Activated CD8-positive, alpha-beta T cell treated with anti-CD3 and anti-CD28 coated beads, Interleukin-2, amount 10 ng/mL, durations not matched to agents 7 days and 5 days (primary cell): ENCODE results near the gene PLEKHN1. TPM values are rescaled to one million over a fixed set of nuclear protein-coding genes. Genes with fewer than 3 reads are reported as not detected.
A peak's percentile ranks its signal among the peaks of the same experiment; 100 is the strongest.

ENCODE experiments used
- ATAC-seq: fragments of 150-1000 bp; cut with Tn5 transposase; one replicate; pipeline ENCODE4 v1.10.0; 2021; ENCODE audit warnings: moderate library complexity
- CTCF ChIA-PET: fragments of 350-600 bp; sonication (Branson Sonifier 250); formaldehyde crosslinking; loops from one replicate; lab custom pipeline; 2021; ENCODE audit warnings: antibody characterized with exemption; lab: Charles Lee
- POLR2A ChIA-PET: fragments of 350-600 bp; sonication (Branson Sonifier 250); formaldehyde crosslinking; loops from one replicate; lab custom pipeline; 2021; ENCODE audit warnings: antibody characterized with exemption; lab: Charles Lee
- DNase-seq: peaks from one replicate; pipeline ENCODE4 v3.0.0-alpha.2; 2020
- H3K27ac Mint-ChIP-seq: one replicate; pipeline ENCODE4 v1.8.0; 2021; ENCODE audit warnings: mild to moderate bottlenecking, mixed read lengths
- H3K27me3 Mint-ChIP-seq: one replicate; pipeline ENCODE4 v1.8.0; 2021; ENCODE audit warnings: low read depth, mixed read lengths
- H3K36me3 Mint-ChIP-seq: one replicate; pipeline ENCODE4 v1.8.0; 2021; ENCODE audit warnings: low read depth, mixed read lengths
- H3K4me1 Mint-ChIP-seq: one replicate; pipeline ENCODE4 v1.8.0; 2021; ENCODE audit warnings: low read depth, mixed read lengths
- H3K4me3 Mint-ChIP-seq: one replicate; pipeline ENCODE4 v1.8.0; 2021; ENCODE audit warnings: mild to moderate bottlenecking, mixed read lengths
- H3K9me3 Mint-ChIP-seq: one replicate; pipeline ENCODE4 v1.8.0; 2022; ENCODE audit warnings: mixed read lengths; ENCODE audit not compliant: insufficient read depth
- total RNA-seq, 2 experiments: library from RNA; stranded (reverse); gene quantifications; one replicate each; pipeline ENCODE4 v1.2.3, GENCODE V29; 2021

PLEKHN1 gene
- total RNA-seq, 2 experiments from 2014 or later: 1.7 to 2.2 TPM

DNA sequence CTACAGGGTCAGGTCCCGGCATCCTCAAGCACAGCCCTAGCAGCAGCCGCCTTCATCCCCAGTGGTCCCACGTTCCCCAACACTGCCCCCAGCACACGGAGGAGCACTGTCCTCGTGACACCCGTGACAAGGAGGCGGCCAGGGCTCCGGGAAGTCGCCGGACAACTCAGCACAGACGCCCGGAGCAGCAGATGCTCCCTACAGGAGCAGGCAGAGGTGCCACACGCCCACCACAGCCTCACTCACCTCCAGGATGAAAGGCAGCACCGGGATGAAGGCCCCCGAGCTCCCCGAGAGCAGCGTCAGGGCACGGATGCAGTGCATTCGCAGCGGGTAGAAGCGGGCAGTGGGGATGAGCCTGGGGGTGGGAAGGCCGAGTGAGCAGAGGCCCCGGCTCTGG lies 15.4 kb upstream of the PLEKHN1 start:
- Mint-ChIP-seq H3K9me3 (no peaks in the 10 kb centered on the region), H3K4me1 (no peaks in the 10 kb centered on the region), H3K27me3 (no peaks in the 10 kb centered on the region), H3K36me3 (peaks cover 50% of the 10 kb centered on the region), H3K4me3 (no peak overlapping the region), H3K27ac (no peak overlapping the region)
- DNase-seq (no peak), ATAC-seq (no peak)
- POLR2A ChIA-PET: no interaction called here
- CTCF ChIA-PET: no interaction called here

DNA sequence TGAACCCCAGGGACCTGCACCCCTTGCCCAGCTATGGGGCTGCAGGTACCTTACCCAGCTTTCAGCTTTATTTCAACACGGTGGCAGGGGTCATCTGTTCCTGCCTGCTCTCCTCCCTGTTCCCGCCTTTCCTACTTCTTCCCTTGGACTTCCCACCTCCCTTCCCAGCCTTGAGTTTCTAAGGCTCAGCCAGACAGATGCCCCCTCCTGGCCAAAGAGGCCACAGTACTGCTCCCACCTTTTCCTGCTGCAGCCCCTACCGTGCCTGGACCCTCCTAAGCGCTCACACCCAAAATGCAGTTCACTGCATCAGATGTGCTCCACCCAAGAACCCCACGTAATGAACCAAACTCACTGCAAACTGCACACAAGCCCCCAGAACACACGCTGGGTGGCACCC lies 14.9 kb upstream of the PLEKHN1 start:
- H3K4me3 Mint-ChIP-seq: no peak overlapping the region
- no peaks in the 10 kb centered on the region for H3K4me1 Mint-ChIP-seq
- POLR2A ChIA-PET: no interaction called here
- H3K36me3 Mint-ChIP-seq: peaks cover 51% of the 10 kb centered on the region
- no peak for DNase-seq
- CTCF ChIA-PET: no interaction called here
- H3K9me3 Mint-ChIP-seq: no peaks in the 10 kb centered on the region
- ATAC-seq: no peak
- H3K27ac Mint-ChIP-seq: no peak overlapping the region
- H3K27me3 Mint-ChIP-seq: no peaks in the 10 kb centered on the region

DNA sequence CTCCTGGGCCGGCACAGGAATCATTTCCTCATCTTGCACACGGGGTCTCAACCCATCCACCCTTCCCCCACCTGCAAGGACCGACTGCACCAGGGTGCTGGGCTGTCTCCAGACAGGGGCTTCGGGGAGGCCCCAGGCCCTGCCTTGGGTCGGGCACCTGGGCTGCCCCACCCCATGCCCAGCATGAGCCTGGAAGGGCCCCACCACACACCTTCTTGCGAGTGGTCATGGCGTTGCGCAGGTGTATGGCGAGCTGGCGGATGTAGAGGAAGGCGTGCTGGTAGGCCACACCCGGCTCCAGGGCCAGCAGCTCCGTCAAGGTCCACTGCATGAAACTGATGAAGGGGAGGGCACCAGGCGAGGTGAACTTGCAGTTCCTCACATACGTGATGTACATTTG lies 14.1 kb upstream of the PLEKHN1 start:
- no peak for ATAC-seq
- CTCF ChIA-PET: interaction anchor here (1.1 kb wide), 1 partner anchor 48 kb away, joined by 3 read pairs; no protein-coding TSS in a partner anchor
- POLR2A ChIA-PET: no interaction called here
- H3K4me1 Mint-ChIP-seq: peaks cover 3% of the 10 kb centered on the region
- H3K27ac Mint-ChIP-seq: no peak overlapping the region
- H3K27me3 Mint-ChIP-seq: no peaks in the 10 kb centered on the region
- H3K36me3 Mint-ChIP-seq: peaks cover 52% of the 10 kb centered on the region
- H3K4me3 Mint-ChIP-seq: no peak overlapping the region
- no peaks in the 10 kb centered on the region for H3K9me3 Mint-ChIP-seq
- DNase-seq: no peak

DNA sequence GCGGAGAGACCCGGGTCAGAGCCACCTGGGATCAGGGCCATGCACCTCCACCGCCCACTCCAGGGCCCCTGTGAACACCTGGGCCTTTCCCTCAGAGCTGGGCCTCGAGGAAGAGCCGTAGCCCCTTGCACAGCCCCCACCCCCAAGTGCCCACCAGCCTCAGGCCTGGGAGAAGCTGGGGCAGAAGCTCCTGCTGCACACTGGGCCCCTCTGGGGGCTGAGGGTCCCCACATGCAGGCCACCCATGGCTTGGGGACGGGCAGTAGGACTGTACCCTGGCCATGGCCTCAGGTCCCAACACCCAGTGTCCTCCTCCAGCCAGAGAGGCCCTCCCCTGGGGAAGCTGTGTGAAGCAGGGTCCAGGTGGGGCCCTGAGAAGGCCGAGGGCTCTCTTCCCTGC lies 13.7 kb upstream of the PLEKHN1 start:
- Mint-ChIP-seq H3K4me3 (no peak overlapping the region), H3K9me3 (no peaks in the 10 kb centered on the region), H3K36me3 (peaks cover 51% of the 10 kb centered on the region), H3K27ac (no peak overlapping the region), H3K4me1 (peaks cover 7% of the 10 kb centered on the region), H3K27me3 (no peaks in the 10 kb centered on the region)
- POLR2A ChIA-PET: no interaction called here
- DNase-seq: no peak
- ATAC-seq: no peak
- CTCF ChIA-PET: interaction anchor here (1.1 kb wide), 1 partner anchor 48 kb away, joined by 3 read pairs; no protein-coding TSS in a partner anchor

DNA sequence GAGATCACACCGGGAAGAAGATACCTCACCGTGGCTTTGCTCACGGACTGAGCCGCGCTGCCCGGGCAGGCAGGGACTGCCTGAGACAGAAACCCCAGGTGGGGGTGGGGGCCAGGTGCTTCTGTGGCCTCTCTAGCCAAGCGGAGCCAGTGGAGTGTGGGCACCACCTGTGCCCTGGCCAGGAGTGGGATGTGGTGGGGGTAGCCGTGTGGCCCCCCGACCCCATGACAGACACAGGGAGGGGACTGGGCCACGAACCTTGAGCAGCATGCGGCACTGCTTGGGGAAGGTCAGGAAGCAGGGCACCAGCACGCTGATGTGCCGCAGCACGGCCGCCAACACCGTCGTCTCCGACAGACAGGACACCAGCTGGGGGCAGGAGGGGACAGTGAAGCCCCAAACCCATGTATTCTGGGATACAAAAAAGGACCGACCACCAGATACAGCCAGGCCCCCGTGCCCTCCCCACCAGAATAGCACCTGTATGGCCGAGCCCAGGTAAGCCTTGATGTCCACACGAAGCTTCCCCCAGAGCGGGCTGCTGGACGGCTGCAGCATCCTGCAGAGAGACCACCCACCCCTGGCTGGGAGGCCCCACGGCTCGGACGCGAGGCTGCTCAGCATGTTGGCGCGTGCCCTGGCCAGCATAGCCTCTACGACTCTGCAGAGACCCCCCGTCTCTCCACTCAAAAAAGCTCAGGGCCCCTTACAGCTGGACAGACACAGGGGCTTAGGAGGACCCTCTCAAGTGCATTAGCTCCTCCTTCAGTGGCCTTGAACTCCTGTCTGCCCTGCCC lies 12.6 kb upstream of the PLEKHN1 start:
- H3K4me1 Mint-ChIP-seq: peaks cover 12% of the 10 kb centered on the region
- H3K27me3 Mint-ChIP-seq: no peaks in the 10 kb centered on the region
- no peaks in the 10 kb centered on the region for H3K9me3 Mint-ChIP-seq
- no peak overlapping the region for H3K4me3 Mint-ChIP-seq
- no peak for DNase-seq
- POLR2A ChIA-PET: interaction anchor here (0.5 kb wide), 1 partner anchor 472 kb away, joined by 3 read pairs; no protein-coding TSS in a partner anchor
- ATAC-seq: no peak
- no peak overlapping the region for H3K27ac Mint-ChIP-seq
- CTCF ChIA-PET: no interaction called here
- H3K36me3 Mint-ChIP-seq: peaks cover 52% of the 10 kb centered on the region

DNA sequence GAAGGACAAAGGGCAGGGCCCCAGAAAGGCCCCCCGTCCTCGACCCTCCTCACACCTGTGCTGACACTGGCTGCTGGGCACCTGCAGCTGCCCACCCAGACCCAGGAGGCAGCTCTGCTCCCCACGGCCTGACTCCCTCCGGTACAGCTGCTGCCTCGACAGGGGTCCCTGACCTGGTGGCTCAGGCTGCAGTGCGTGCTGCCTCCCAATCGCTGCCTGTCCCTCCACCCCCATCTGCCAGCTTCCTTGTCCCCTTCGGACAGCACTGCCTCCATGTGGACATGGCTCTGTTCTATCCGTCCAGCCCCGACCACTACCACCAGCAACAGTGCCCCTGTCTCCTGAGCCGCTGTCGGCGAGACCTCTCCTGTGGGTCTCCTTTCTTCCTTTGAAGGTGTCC lies 11.4 kb upstream of the PLEKHN1 start:
- Mint-ChIP-seq H3K27me3 (no peaks in the 10 kb centered on the region), H3K36me3 (peaks cover 44% of the 10 kb centered on the region), H3K27ac (no peak overlapping the region), H3K4me1 (peaks cover 12% of the 10 kb centered on the region), H3K4me3 (no peak overlapping the region), H3K9me3 (no peaks in the 10 kb centered on the region)
- no peak for ATAC-seq
- no peak for DNase-seq
- ChIA-PET CTCF (no interaction called here), POLR2A (interaction anchor here (0.6 kb wide), 1 partner anchor 162 kb away, joined by 3 read pairs; no protein-coding TSS in a partner anchor)

DNA sequence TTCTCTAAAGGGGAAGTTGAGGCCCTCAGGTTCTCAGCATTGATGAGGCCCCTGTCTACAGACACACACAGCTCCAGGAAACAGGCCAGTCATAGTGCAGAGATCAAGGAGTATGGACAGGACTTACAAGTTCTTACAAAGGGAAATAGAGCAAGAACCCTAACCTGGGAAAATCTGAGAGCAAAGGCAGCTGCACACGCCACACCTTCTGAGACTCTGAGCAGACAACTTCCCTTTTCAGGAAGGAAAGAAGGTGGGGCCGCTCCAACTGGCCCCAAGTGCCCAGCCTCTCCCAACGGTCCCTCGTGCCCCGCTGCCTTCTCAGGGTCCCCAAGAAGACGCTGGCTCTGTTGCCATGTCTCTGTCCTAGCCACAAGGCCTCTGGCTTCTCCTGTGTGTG lies 10.8 kb upstream of the PLEKHN1 start:
- ChIA-PET CTCF (no interaction called here), POLR2A (no interaction called here)
- H3K4me1 Mint-ChIP-seq: peaks cover 15% of the 10 kb centered on the region
- ATAC-seq (no peak), DNase-seq (no peak)
- no peak overlapping the region for H3K4me3 Mint-ChIP-seq
- peaks cover 39% of the 10 kb centered on the region for H3K36me3 Mint-ChIP-seq
- no peaks in the 10 kb centered on the region for H3K27me3 Mint-ChIP-seq
- H3K27ac Mint-ChIP-seq: no peak overlapping the region
- H3K9me3 Mint-ChIP-seq: no peaks in the 10 kb centered on the region

DNA sequence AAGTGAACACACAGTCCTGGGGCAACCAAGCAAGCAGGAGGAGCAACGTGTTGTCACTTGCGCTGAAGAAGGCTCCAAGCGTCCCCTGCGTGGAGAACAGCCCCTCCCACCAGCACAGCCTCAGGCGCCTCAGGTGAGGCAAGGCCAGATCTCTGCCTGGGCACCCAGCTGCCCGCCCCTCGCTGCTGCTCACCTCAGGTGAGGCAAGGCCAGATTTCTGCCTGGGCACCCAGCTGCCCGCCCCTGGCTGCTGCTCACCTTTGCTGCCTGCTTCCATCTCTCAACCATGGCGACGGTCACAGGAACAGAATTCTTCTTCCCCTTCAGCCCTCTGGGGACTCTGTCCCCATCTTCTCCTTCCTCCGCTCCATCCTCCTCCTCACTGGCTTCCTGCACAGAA lies 9.6 kb upstream of the PLEKHN1 start:
- CTCF ChIA-PET: no interaction called here
- H3K36me3 Mint-ChIP-seq: peaks cover 31% of the 10 kb centered on the region
- H3K9me3 Mint-ChIP-seq: no peaks in the 10 kb centered on the region
- POLR2A ChIA-PET: no interaction called here
- DNase-seq (no peak), ATAC-seq (no peak)
- H3K27ac Mint-ChIP-seq: no peak overlapping the region
- H3K4me3 Mint-ChIP-seq: no peak overlapping the region
- H3K27me3 Mint-ChIP-seq: no peaks in the 10 kb centered on the region
- H3K4me1 Mint-ChIP-seq: peaks cover 15% of the 10 kb centered on the region

DNA sequence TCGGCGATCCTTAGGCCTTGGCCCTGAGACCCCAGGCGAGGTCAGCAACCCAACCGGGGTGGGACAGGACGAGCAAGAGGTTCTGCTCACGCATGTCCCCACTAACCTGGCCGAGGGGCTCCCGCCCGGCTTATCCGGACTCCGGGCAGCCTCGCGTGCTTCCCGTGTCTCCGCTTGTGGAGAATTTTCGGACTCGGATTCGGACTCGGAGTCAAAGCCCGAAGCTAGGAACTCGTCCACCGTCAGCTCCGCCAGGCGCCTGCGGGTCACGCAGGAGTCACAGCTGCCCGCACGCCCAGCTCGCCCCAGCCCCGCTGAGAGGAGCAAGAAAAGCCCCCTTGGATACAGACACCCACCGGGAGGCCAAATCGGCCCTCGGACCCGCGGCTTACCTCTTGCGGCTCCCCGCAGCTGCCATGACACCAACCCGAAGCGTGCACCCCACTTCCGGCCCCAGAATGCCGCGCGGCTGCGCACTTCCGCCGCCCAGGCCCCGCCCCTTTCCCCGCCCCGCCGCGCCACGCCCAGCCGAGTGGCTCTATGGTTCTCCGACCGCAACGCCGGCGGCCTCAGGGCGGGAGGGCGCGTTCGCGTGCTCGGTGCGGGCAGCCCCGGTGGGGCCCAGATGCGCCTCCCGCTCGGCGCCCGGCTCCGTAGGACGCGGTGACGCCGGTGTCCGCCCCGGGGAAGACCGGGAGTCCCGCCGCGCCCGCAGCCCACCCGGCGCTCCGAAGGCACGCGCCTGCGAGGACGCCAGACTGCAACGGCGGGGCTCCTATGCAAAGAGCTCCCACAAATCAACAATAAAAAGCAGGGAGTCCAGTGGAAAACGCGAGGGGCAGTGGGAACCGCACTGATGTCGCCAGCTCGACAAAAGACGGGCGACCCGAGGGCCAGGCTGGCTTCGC lies 7.2 kb upstream of the PLEKHN1 start, which contains the start of gene NOC2L:
NOC2L (minus strand) TSS at position 434 of the 908 bp plus-strand sequence; CDS start at position 418, 16 bp downstream.
- ATAC-seq (peak; percentile 76), DNase-seq (peak; percentile 95)
- H3K9me3 Mint-ChIP-seq: no peaks in the 10 kb centered on the region
- CTCF ChIA-PET: interaction anchor here (1.5 kb wide), 1 partner anchor 104 kb away, joined by 3 read pairs; no protein-coding TSS in a partner anchor
- peak within 1 kb of the TSS; percentile 88 for H3K27ac Mint-ChIP-seq
- H3K4me1 Mint-ChIP-seq: peaks cover 18% of the 10 kb centered on the region
- H3K27me3 Mint-ChIP-seq: no peaks in the 10 kb centered on the region
- peak within 1 kb of the TSS; percentile 84 for H3K4me3 Mint-ChIP-seq
- POLR2A ChIA-PET: interaction anchor here (0.5 to 1.5 kb wide), 4 partner anchors 8 to 313 kb away, joined by 3 to 4 read pairs (median 3); partner anchors contain the start of gene PLEKHN1
- H3K36me3 Mint-ChIP-seq: peaks cover 25% of the 10 kb centered on the region

DNA sequence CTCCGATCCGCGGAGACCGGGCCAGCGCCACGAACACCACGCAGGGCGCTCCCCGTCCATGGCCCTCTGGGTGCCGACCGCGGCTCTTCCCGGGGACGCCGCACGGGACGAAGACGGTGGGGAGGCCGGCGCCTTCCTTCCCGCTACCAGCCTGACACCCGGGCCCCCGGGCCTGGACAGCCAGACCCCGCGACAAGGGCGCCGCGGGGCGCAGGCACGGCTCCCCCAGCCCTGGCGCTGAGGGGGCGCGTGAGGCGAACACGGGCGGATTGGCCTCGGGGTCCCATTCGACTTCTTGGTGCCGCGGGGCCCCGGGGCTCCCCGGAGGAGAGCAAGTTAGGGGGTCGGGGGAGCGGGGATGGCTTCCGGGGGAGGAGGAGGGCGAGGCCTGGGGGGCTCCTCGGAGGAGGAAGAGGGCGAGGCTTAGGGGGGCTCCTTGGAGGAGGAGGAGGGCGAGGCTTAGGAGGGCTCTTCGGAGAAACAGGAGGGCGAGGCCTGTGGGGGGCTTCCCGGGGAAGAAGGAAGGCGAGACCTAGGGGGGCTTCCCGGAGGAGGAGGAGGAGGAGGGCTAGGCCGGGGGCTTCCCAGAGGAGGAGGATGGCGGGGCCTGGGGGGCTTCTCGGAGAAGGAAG lies 6.4 kb upstream of the PLEKHN1 start:
- ChIA-PET POLR2A (interaction anchor here (1.5 kb wide), 1 partner anchor 19 kb away, joined by 4 read pairs; no protein-coding TSS in a partner anchor), CTCF (interaction anchor here (1.5 kb wide), 1 partner anchor 104 kb away, joined by 3 read pairs; no protein-coding TSS in a partner anchor)
- Mint-ChIP-seq H3K27ac (no peak overlapping the region), H3K36me3 (peaks cover 21% of the 10 kb centered on the region), H3K4me1 (peaks cover 18% of the 10 kb centered on the region), H3K9me3 (no peaks in the 10 kb centered on the region), H3K4me3 (peak overlapping the region; percentile 84), H3K27me3 (no peaks in the 10 kb centered on the region)
- DNase-seq (no peak), ATAC-seq (peak; percentile 3)

DNA sequence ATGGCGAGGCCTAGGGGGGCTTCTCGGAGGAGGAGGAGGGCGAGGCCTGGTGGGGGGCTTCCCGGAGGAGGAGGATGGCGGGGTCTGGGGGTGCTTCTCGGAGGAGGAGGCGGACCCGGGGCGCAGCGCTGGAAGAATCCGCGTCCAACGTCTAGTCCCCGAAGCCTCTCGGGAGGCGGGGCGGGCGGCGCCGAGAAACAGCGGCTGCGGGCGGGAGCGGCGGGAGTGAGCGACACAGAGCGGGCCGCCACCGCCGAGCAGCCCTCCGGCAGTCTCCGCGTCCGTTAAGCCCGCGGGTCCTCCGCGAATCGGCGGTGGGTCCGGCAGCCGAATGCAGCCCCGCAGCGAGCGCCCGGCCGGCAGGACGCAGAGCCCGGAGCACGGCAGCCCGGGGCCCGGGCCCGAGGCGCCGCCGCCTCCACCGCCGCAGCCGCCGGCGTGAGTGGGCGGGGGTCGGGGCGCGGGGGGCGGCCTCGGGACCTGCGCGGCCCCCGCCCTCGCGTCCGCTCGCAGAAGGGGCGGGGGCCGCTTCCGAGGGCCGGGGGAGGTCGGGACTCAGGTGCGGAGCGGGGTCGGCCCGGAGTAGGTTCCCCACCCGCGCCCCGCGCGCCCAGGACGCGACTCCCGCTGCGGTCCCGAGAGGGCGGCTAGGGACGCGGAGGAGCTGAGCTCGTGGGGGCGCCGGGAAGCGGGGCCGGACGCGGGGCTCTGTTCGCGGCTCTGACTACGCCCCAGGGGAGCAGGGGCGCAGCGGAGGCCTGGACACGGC lies 5.7 kb upstream of the PLEKHN1 start, which contains the start of gene KLHL17:
KLHL17 (plus strand) TSS at position 222 of the 769 bp plus-strand sequence; CDS start at position 332, 110 bp downstream.
- ATAC-seq (peak; percentile 57), DNase-seq (peak; percentile 81)
- Mint-ChIP-seq H3K27ac (no peak within 1 kb of the TSS), H3K9me3 (no peaks in the 10 kb centered on the region), H3K4me3 (peak within 1 kb of the TSS; percentile 84), H3K4me1 (peaks cover 22% of the 10 kb centered on the region), H3K36me3 (peaks cover 15% of the 10 kb centered on the region), H3K27me3 (no peaks in the 10 kb centered on the region)
- CTCF ChIA-PET: no interaction called here
- POLR2A ChIA-PET: no interaction called here
